ENCODE results near the gene IRAK4. TPM values are rescaled to one million over a fixed set of nuclear protein-coding genes. Genes with fewer than 3 reads are reported as not detected.

Gene IRAK4
- polyA plus RNA-seq, 3 donors: 17.3 to 44.6 (median 29.0) TPM

GRCh38 chr12:43812926-43813325, 54.2 kb downstream of the IRAK4 start:
- Histone ChIP-seq H3K27ac (ENCODE audit: low read depth in 1 of 2, low read length in 2 of 2) (no peak overlapping the region), H3K27me3 (ENCODE audit: control insufficient read depth in 2 of 2, insufficient read depth in 2 of 2, low read length in 2 of 2) (peaks cover 8 to 10% of the 10 kb centered on the region in 2 donors), H3K36me3 (replicated peaks in 1 of 2; ENCODE audit: control insufficient read depth in 1 of 2, insufficient read depth in 2 of 2, low read length in 2 of 2) (no peaks in the 10 kb centered on the region), H3K9me3 (replicated peaks in 1 of 2; ENCODE audit: control insufficient read depth in 1 of 2, insufficient read depth in 1 of 2, low read length in 2 of 2) (no peaks in the 10 kb centered on the region), H3K4me3 (replicated peaks in 1 of 3; ENCODE audit: low read depth in 2 of 3, low read length in 3 of 3) (no peak overlapping the region), H3K79me2 (ENCODE audit: insufficient read depth, low read length) (no peaks in the 10 kb centered on the region), H3K4me1 (ENCODE audit: control insufficient read depth in 1 of 2, insufficient read depth in 2 of 2, low read length in 2 of 2) (peaks cover 0 to 1% of the 10 kb centered on the region in 2 donors), H3K4me2 (replicated peaks; ENCODE audit: extremely low read depth, low read length, poor library complexity, severe bottlenecking) (no peak overlapping the region), H2AFZ (ENCODE audit: insufficient read depth, low read depth, low read length, poor library complexity, severe bottlenecking) (no peak overlapping the region), H4K20me1 (ENCODE audit: insufficient read depth, low read length) (no peaks in the 10 kb centered on the region), H3K9ac (ENCODE audit: insufficient read depth, low read length, poor library complexity, severe bottlenecking) (no peak overlapping the region)
- 100% methylated on average over 1 of the region's 4 CpGs for WGBS (ENCODE audit: insufficient coverage)
- H3K27me3 Mint-ChIP-seq (ENCODE audit: low read depth in 3 of 3): peaks cover 15 to 30% (median 24%) of the 10 kb centered on the region in 3 donors
- no peaks in the 10 kb centered on the region for H3K36me3 Mint-ChIP-seq
- intact Hi-C loops (cut with micrococcal nuclease): no loop called here
- DNase-seq: no peak
- no peak overlapping the region for H3K4me3 Mint-ChIP-seq
- H3K4me1 Mint-ChIP-seq: peaks cover under 1% of the 10 kb centered on the region
- TF ChIP-seq CTCF (IDR thresholded peaks at IDR 0.05): no peak
- no peak overlapping the region for H3K27ac Mint-ChIP-seq
- H3K9me3 Mint-ChIP-seq: peaks cover 0 to 3% (median 0%) of the 10 kb centered on the region in 7 donors

GRCh38 chr12:43815416-43815815, 56.7 kb downstream of the IRAK4 start:
- Mint-ChIP-seq H3K9me3 (peaks cover 0 to 5% (median 1%) of the 10 kb centered on the region in 7 donors), H3K4me1 (no peaks in the 10 kb centered on the region), H3K27me3 (ENCODE audit: low read depth in 3 of 3) (peaks cover 13 to 28% (median 26%) of the 10 kb centered on the region in 3 donors), H3K36me3 (no peaks in the 10 kb centered on the region), H3K27ac (no peak overlapping the region), H3K4me3 (no peak overlapping the region)
- no peak overlapping the region for H3K4me2 ChIP-seq (replicated peaks; ENCODE audit: extremely low read depth, low read length, poor library complexity, severe bottlenecking)
- H3K4me1 ChIP-seq (ENCODE audit: control insufficient read depth in 1 of 2, insufficient read depth in 2 of 2, low read length in 2 of 2): no peaks in the 10 kb centered on the region
- no peaks in the 10 kb centered on the region for H3K9me3 ChIP-seq (replicated peaks in 1 of 2; ENCODE audit: control insufficient read depth in 1 of 2, insufficient read depth in 1 of 2, low read length in 2 of 2)
- H3K27me3 ChIP-seq (ENCODE audit: control insufficient read depth in 2 of 2, insufficient read depth in 2 of 2, low read length in 2 of 2): peaks cover 5 to 9% of the 10 kb centered on the region in 2 donors
- no peaks in the 10 kb centered on the region for H3K36me3 ChIP-seq (replicated peaks in 1 of 2; ENCODE audit: control insufficient read depth in 1 of 2, insufficient read depth in 2 of 2, low read length in 2 of 2)
- H2AFZ ChIP-seq (ENCODE audit: insufficient read depth, low read depth, low read length, poor library complexity, severe bottlenecking): no peak overlapping the region
- TF ChIP-seq CTCF (IDR thresholded peaks at IDR 0.05): no peak
- H4K20me1 ChIP-seq (ENCODE audit: insufficient read depth, low read length): no peaks in the 10 kb centered on the region
- H3K4me3 ChIP-seq (replicated peaks in 1 of 3; ENCODE audit: low read depth in 2 of 3, low read length in 3 of 3): no peak overlapping the region
- intact Hi-C loops (cut with micrococcal nuclease): no loop called here
- no peak for DNase-seq
- WGBS (ENCODE audit: insufficient coverage): 100% methylated on average over 1 of the region's 3 CpGs
- H3K9ac ChIP-seq (ENCODE audit: insufficient read depth, low read length, poor library complexity, severe bottlenecking): no peak overlapping the region
- H3K79me2 ChIP-seq (ENCODE audit: insufficient read depth, low read length): no peaks in the 10 kb centered on the region
- H3K27ac ChIP-seq (ENCODE audit: low read depth in 1 of 2, low read length in 2 of 2): no peak overlapping the region
